ENCODE measurements around the gene ADAP1. TPM values are rescaled to one million over a fixed set of nuclear protein-coding genes. Genes with fewer than 3 reads are reported as not detected.
"Not testable (repeated sequence)": the region's sequence is repeated elsewhere in the genome, so short reads cannot be mapped to it uniquely, and the experiment has no call there.

Gene ADAP1
- total and polyA plus RNA-seq, 2 experiments from 2014 or later: 0.24 to 1.1 TPM

- H3K4me2 ChIP-seq (ENCODE audit: unreplicated experiment): no peak overlapping the region
- H3K79me2 ChIP-seq (ENCODE audit: insufficient read depth): no peaks in the 10 kb centered on the region
- no peak overlapping the region for H3K4me3 ChIP-seq
- no peaks in the 10 kb centered on the region for H4K20me1 ChIP-seq (ENCODE audit: insufficient read depth)
- H3K4me1 ChIP-seq (ENCODE audit: insufficient read depth): no peaks in the 10 kb centered on the region
- peaks cover 2% of the 10 kb centered on the region for H3K27me3 ChIP-seq (replicated peaks; ENCODE audit: insufficient read depth)
- TF ChIP-seq EZH2 (IDR thresholded peaks at IDR 0.05; ENCODE audit: insufficient read depth, poor library complexity, severe bottlenecking) (no peak), EZH2phosphoT487 (IDR thresholded peaks at IDR 0.05; ENCODE audit: insufficient read depth, low read depth) (no peak)
- in situ Hi-C loops (cut with MboI): no loop called here
- H2AFZ ChIP-seq: no peak overlapping the region
- H3K27ac ChIP-seq: no peak overlapping the region
- 60 to 65% methylated on average over 11 of the region's 11 CpGs for whole genome bisulfite sequencing, 2 experiments (ENCODE audit: low coverage in 1 of 2, low lambda C conversion rate in 2 of 2, missing lambda C conversion rate in 2 of 2)
- H3K9ac ChIP-seq: no peak overlapping the region
- DNase-seq: no peak
- no peaks in the 10 kb centered on the region for H3F3A ChIP-seq (ENCODE audit: insufficient read depth)
- no peaks in the 10 kb centered on the region for H3K9me3 ChIP-seq (ENCODE audit: low read depth)
- H3K9me2 ChIP-seq (ENCODE audit: insufficient read depth): no peaks in the 10 kb centered on the region
- no peaks in the 10 kb centered on the region for H3K36me3 ChIP-seq (ENCODE audit: low read depth)
Observed at GRCh38 chr7:910441-910861, 44.0 kb downstream of the ADAP1 start.

- Histone ChIP-seq H3K9ac (no peak overlapping the region), H3K4me2 (ENCODE audit: unreplicated experiment) (no peak overlapping the region)
Observed at GRCh38 chr7:909358-910329, 44.8 kb downstream of the ADAP1 start.

GRCh38 chr7:908591-909357 lies 45.7 kb downstream of the ADAP1 start:
- H4K20me1 ChIP-seq (ENCODE audit: insufficient read depth); H3K27ac ChIP-seq; H3K4me1 ChIP-seq (ENCODE audit: insufficient read depth); H2AFZ ChIP-seq; H3K9me2 ChIP-seq (ENCODE audit: insufficient read depth); H3K4me3 ChIP-seq; H3K79me2 ChIP-seq (ENCODE audit: insufficient read depth); H3K9me3 ChIP-seq (ENCODE audit: low read depth); in situ Hi-C loops (cut with MboI); H3F3A ChIP-seq (ENCODE audit: insufficient read depth); H3K4me2 ChIP-seq (ENCODE audit: unreplicated experiment); H3K36me3 ChIP-seq (ENCODE audit: low read depth); H3K9ac ChIP-seq; H3K27me3 ChIP-seq (replicated peaks; ENCODE audit: insufficient read depth): not testable (repeated sequence)
- DNase-seq: peak; percentile 59
- WGBS, 2 experiments (ENCODE audit: low coverage in 1 of 2, low lambda C conversion rate in 2 of 2, missing lambda C conversion rate in 2 of 2): 29 to 48% methylated on average over 19 to 42 of the region's 73 CpGs

More at GRCh38 chr7:909358-910329, 44.8 kb downstream of the ADAP1 start:
- Histone ChIP-seq H3K27me3 (replicated peaks; ENCODE audit: insufficient read depth) (peaks cover 9% of the 10 kb centered on the region), H3F3A (ENCODE audit: insufficient read depth) (no peaks in the 10 kb centered on the region), H3K4me1 (ENCODE audit: insufficient read depth) (peaks cover 4% of the 10 kb centered on the region; the same call in 1 of the 2 replicates), H2AFZ (no peak overlapping the region), H3K79me2 (ENCODE audit: insufficient read depth) (no peaks in the 10 kb centered on the region), H3K9me3 (ENCODE audit: low read depth) (no peaks in the 10 kb centered on the region), H4K20me1 (ENCODE audit: insufficient read depth) (no peaks in the 10 kb centered on the region), H3K27ac (no peak overlapping the region), H3K36me3 (ENCODE audit: low read depth) (no peaks in the 10 kb centered on the region), H3K4me3 (0 out of 2 replicates have a peak overlapping the region, but pooled peaks have one; percentile 12), H3K9me2 (ENCODE audit: insufficient read depth) (no peaks in the 10 kb centered on the region)
- DNase-seq: peak; percentile 63
- TF ChIP-seq EZH2phosphoT487 (IDR thresholded peaks at IDR 0.05; ENCODE audit: insufficient read depth, low read depth): no peak
- no peak for TF ChIP-seq EZH2 (IDR thresholded peaks at IDR 0.05; ENCODE audit: insufficient read depth, poor library complexity, severe bottlenecking)
- in situ Hi-C loops (cut with MboI): no loop called here
- WGBS, 2 experiments (ENCODE audit: low coverage in 1 of 2, low lambda C conversion rate in 2 of 2, missing lambda C conversion rate in 2 of 2): 44 to 46% methylated on average over 45 to 57 of the region's 58 CpGs

- no peak for DNase-seq
- in situ Hi-C loops (cut with MboI): no loop called here
Observed at GRCh38 chr7:908159-908581, 46.3 kb downstream of the ADAP1 start.

More at GRCh38 chr7:908159-908581, 46.3 kb downstream of the ADAP1 start:
- Histone ChIP-seq H2AFZ (no peak overlapping the region), H3K36me3 (ENCODE audit: low read depth) (no peaks in the 10 kb centered on the region), H4K20me1 (ENCODE audit: insufficient read depth) (no peaks in the 10 kb centered on the region), H3K27ac (no peak overlapping the region), H3K4me1 (ENCODE audit: insufficient read depth) (peaks cover 6% of the 10 kb centered on the region; the same call in 1 of the 2 replicates), H3K4me2 (ENCODE audit: unreplicated experiment) (no peak overlapping the region), H3F3A (ENCODE audit: insufficient read depth) (no peaks in the 10 kb centered on the region), H3K27me3 (replicated peaks; ENCODE audit: insufficient read depth) (peaks cover 11% of the 10 kb centered on the region), H3K9ac (no peak overlapping the region), H3K9me2 (ENCODE audit: insufficient read depth) (no peaks in the 10 kb centered on the region), H3K79me2 (ENCODE audit: insufficient read depth) (no peaks in the 10 kb centered on the region), H3K4me3 (no peak overlapping the region), H3K9me3 (ENCODE audit: low read depth) (no peaks in the 10 kb centered on the region)
- 50 to 54% methylated on average over 2 to 12 of the region's 12 CpGs for WGBS, 2 experiments (ENCODE audit: low coverage in 1 of 2, low lambda C conversion rate in 2 of 2, missing lambda C conversion rate in 2 of 2)
- TF ChIP-seq EZH2 (IDR thresholded peaks at IDR 0.05; ENCODE audit: insufficient read depth, poor library complexity, severe bottlenecking) (no peak), EZH2phosphoT487 (IDR thresholded peaks at IDR 0.05; ENCODE audit: insufficient read depth, low read depth) (no peak)
